ENCODE data around the gene OR6P1. TPM values are rescaled to one million over a fixed set of nuclear protein-coding genes. Genes with fewer than 3 reads are reported as not detected.

The OR6P1 gene
- total and polyA plus RNA-seq, 4 experiments from 2014 or later, result not detected

GRCh38 chr1:158583962-158584361, 13.6 kb upstream of the OR6P1 start:
- H3K36me3 ChIP-seq (ENCODE audit: insufficient read depth, low read length), result no peaks in the 10 kb centered on the region
- no peak overlapping the region for H3K4me3 ChIP-seq (ENCODE audit: low read length in 2 of 2)
- POLR2A ChIA-PET (ENCODE audit: partially characterized antibody), result no interaction called here
- H3K9me3 ChIP-seq (ENCODE audit: control insufficient read depth in 1 of 2, low read length in 2 of 2), result peaks cover 0 to 5% of the 10 kb centered on the region in 2 donors
- H3K27ac ChIP-seq (ENCODE audit: low read depth, low read length), result no peak overlapping the region
- Mint-ChIP-seq H3K4me3 (no peak overlapping the region), H3K36me3 (no peaks in the 10 kb centered on the region), H3K27ac (no peak overlapping the region), H3K9me3 (peaks cover 0 to 21% (median 7%) of the 10 kb centered on the region in 8 donors), H3K27me3 (peaks cover 10 to 17% of the 10 kb centered on the region in 2 donors), H3K4me1 (no peaks in the 10 kb centered on the region)
- H3K4me1 ChIP-seq (ENCODE audit: insufficient read depth, low read length), result no peaks in the 10 kb centered on the region
- CTCF ChIA-PET (ENCODE audit: partially characterized antibody), result no interaction called here
- no peaks in the 10 kb centered on the region for H3K27me3 ChIP-seq (ENCODE audit: insufficient read depth, low read length)
- intact Hi-C loops (cut with micrococcal nuclease), result no loop called here
- DNase-seq, result no peak

DNA sequence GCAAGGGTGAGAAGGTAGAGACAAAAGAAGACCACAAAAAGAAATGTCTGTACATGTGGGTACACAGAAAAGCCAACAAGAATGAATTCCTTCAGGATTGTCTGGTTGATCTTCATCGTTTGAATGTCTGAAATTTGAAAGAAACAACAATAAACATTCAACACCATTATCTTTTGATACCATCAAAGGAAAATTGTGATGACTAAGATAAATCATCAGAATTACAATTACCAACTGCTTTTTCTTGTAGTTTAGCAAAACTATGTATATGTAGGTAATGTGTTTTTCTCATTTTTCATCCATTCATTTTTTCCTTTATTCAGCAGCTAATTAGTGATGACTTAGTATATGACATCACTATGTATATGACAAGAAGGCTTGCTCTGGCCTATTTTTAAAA, 9.4 kb upstream of the OR6P1 start, which contains the start of gene OR10X1:
OR10X1 (minus strand) TSS at position 167 of the 400 bp plus-strand sequence; CDS start at position 167, 0 bp downstream.
- Histone ChIP-seq H3K4me3 (ENCODE audit: low read length in 2 of 2) (no peak within 1 kb of the TSS), H3K27me3 (ENCODE audit: insufficient read depth, low read length) (no peaks in the 10 kb centered on the region), H3K27ac (ENCODE audit: low read depth, low read length) (no peak within 1 kb of the TSS), H3K4me1 (ENCODE audit: insufficient read depth, low read length) (no peaks in the 10 kb centered on the region), H3K9me3 (ENCODE audit: control insufficient read depth in 1 of 2, low read length in 2 of 2) (no peaks in the 10 kb centered on the region), H3K36me3 (ENCODE audit: insufficient read depth, low read length) (no peaks in the 10 kb centered on the region)
- no peak within 1 kb of the TSS for H3K27ac Mint-ChIP-seq
- POLR2A ChIA-PET (ENCODE audit: partially characterized antibody), result no interaction called here
- H3K4me1 Mint-ChIP-seq, result no peaks in the 10 kb centered on the region
- H3K27me3 Mint-ChIP-seq, result peaks cover 15 to 16% of the 10 kb centered on the region in 2 donors
- CTCF ChIA-PET (ENCODE audit: partially characterized antibody), result no interaction called here
- H3K36me3 Mint-ChIP-seq, result no peaks in the 10 kb centered on the region
- H3K9me3 Mint-ChIP-seq, result no peaks in the 10 kb centered on the region
- no peak for DNase-seq
- intact Hi-C loops (cut with micrococcal nuclease), result no loop called here
- no peak within 1 kb of the TSS for H3K4me3 Mint-ChIP-seq

DNA sequence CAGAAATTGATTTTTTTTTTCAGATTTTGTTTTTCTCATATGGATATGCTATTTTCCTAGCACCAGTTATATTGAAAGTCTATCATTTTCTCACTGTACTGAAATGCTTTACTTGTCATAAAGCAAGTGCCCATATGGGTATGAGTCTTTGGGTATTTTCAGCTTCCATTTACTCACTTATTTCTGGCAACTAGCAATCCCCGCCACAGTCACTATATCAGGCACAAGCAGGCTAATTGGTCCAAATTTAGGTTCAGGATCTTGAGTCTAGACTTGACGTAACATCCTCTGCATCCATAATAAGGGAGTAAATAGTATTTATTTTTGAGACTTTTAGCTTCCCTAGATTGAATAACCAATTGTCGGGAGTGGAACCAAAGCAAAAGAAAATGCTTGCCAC, 7.2 kb upstream of the OR6P1 start:
- Mint-ChIP-seq H3K36me3 (no peaks in the 10 kb centered on the region), H3K27me3 (peaks cover 11 to 15% of the 10 kb centered on the region in 2 donors), H3K9me3 (no peaks in the 10 kb centered on the region), H3K27ac (no peak overlapping the region), H3K4me1 (no peaks in the 10 kb centered on the region), H3K4me3 (no peak overlapping the region)
- no peak for DNase-seq
- no peak overlapping the region for H3K27ac ChIP-seq (ENCODE audit: low read depth, low read length)
- no peaks in the 10 kb centered on the region for H3K9me3 ChIP-seq (ENCODE audit: control insufficient read depth in 1 of 2, low read length in 2 of 2)
- H3K4me3 ChIP-seq (ENCODE audit: low read length in 2 of 2), result no peak overlapping the region
- CTCF ChIA-PET (ENCODE audit: partially characterized antibody), result no interaction called here
- POLR2A ChIA-PET (ENCODE audit: partially characterized antibody), result no interaction called here
- no peaks in the 10 kb centered on the region for H3K27me3 ChIP-seq (ENCODE audit: insufficient read depth, low read length)
- intact Hi-C loops (cut with micrococcal nuclease), result no loop called here
- H3K4me1 ChIP-seq (ENCODE audit: insufficient read depth, low read length), result no peaks in the 10 kb centered on the region
- H3K36me3 ChIP-seq (ENCODE audit: insufficient read depth, low read length), result no peaks in the 10 kb centered on the region

DNA sequence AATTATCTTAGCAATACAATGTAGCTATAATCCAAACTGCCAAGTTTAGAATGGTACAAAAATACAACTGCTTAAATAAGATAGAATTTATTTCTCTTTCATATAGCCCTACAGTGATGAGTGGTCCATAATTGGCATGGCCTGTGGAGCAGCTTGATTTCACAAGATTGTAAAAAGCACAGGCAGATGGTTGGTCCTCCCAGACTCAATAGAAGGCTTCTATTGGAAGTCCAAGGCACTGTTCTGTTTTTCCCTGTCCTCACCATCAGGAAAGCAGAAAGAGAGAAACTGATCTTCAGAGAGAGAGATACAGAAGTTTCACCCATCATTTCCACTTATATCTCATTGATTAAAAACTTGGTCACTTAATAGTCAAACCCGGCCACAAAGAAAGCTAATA, 1.8 kb upstream of the OR6P1 start:
- Mint-ChIP-seq H3K4me3 (no peak overlapping the region), H3K27me3 (peaks cover 9 to 19% of the 10 kb centered on the region in 2 donors), H3K9me3 (peaks cover 0 to 2% (median 0%) of the 10 kb centered on the region in 8 donors), H3K36me3 (no peaks in the 10 kb centered on the region), H3K4me1 (no peaks in the 10 kb centered on the region), H3K27ac (no peak overlapping the region)
- no peak for DNase-seq
- Histone ChIP-seq H3K27me3 (ENCODE audit: insufficient read depth, low read length) (no peaks in the 10 kb centered on the region), H3K4me1 (ENCODE audit: insufficient read depth, low read length) (no peaks in the 10 kb centered on the region), H3K9me3 (ENCODE audit: control insufficient read depth in 1 of 2, low read length in 2 of 2) (no peaks in the 10 kb centered on the region), H3K36me3 (ENCODE audit: insufficient read depth, low read length) (no peaks in the 10 kb centered on the region), H3K27ac (ENCODE audit: low read depth, low read length) (no peak overlapping the region), H3K4me3 (ENCODE audit: low read length in 2 of 2) (no peak overlapping the region)
- POLR2A ChIA-PET (ENCODE audit: partially characterized antibody), result no interaction called here
- intact Hi-C loops (cut with micrococcal nuclease), result no loop called here
- CTCF ChIA-PET (ENCODE audit: partially characterized antibody), result no interaction called here

GRCh38 chr1:158564608-158565007, 5.8 kb downstream of the OR6P1 start:
- ChIA-PET CTCF (ENCODE audit: partially characterized antibody) (no interaction called here), POLR2A (ENCODE audit: partially characterized antibody) (no interaction called here)
- intact Hi-C loops (cut with micrococcal nuclease), result no loop called here
- no peaks in the 10 kb centered on the region for H3K9me3 ChIP-seq (ENCODE audit: control insufficient read depth in 1 of 2, low read length in 2 of 2)
- H3K4me3 ChIP-seq (ENCODE audit: low read length in 2 of 2), result no peak overlapping the region
- peaks cover 0 to 5% (median 0%) of the 10 kb centered on the region in 8 donors for H3K9me3 Mint-ChIP-seq
- no peak for DNase-seq
- no peak overlapping the region for H3K27ac ChIP-seq (ENCODE audit: low read depth, low read length)
- H3K27ac Mint-ChIP-seq, result no peak overlapping the region
- peaks cover 15 to 21% of the 10 kb centered on the region in 2 donors for H3K27me3 Mint-ChIP-seq
- no peak overlapping the region for H3K4me3 Mint-ChIP-seq
- H3K4me1 ChIP-seq (ENCODE audit: insufficient read depth, low read length), result no peaks in the 10 kb centered on the region
- no peaks in the 10 kb centered on the region for H3K36me3 Mint-ChIP-seq
- no peaks in the 10 kb centered on the region for H3K27me3 ChIP-seq (ENCODE audit: insufficient read depth, low read length)
- H3K36me3 ChIP-seq (ENCODE audit: insufficient read depth, low read length), result no peaks in the 10 kb centered on the region
- no peaks in the 10 kb centered on the region for H3K4me1 Mint-ChIP-seq

DNA sequence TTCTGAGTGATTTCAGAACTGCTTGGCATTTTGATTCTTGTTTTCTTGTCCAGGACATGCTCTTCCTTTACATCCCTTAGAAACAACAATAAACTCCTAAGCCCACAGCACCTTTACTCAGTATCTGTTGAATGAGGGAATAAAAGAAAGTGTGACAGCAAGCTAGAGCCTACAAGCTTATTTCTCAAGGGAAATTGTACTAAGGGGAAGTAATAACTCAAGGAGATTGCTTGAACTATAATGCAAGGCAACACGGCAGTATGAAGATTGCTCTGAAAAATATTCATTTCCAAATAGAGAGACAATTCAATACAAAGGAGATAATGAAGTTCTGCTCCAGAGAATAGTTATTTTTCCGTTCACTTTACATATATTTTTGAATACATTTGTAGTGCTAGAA, 6.5 kb downstream of the OR6P1 start:
- no peaks in the 10 kb centered on the region for H3K27me3 ChIP-seq (ENCODE audit: insufficient read depth, low read length)
- Mint-ChIP-seq H3K4me1 (no peaks in the 10 kb centered on the region), H3K9me3 (peaks cover 0 to 5% (median 0%) of the 10 kb centered on the region in 8 donors), H3K4me3 (no peak overlapping the region), H3K36me3 (no peaks in the 10 kb centered on the region), H3K27me3 (peaks cover 15 to 23% of the 10 kb centered on the region in 2 donors), H3K27ac (no peak overlapping the region)
- H3K4me1 ChIP-seq (ENCODE audit: insufficient read depth, low read length), result no peaks in the 10 kb centered on the region
- no peaks in the 10 kb centered on the region for H3K36me3 ChIP-seq (ENCODE audit: insufficient read depth, low read length)
- H3K27ac ChIP-seq (ENCODE audit: low read depth, low read length), result no peak overlapping the region
- H3K9me3 ChIP-seq (ENCODE audit: control insufficient read depth in 1 of 2, low read length in 2 of 2), result no peaks in the 10 kb centered on the region
- DNase-seq, result no peak
- intact Hi-C loops (cut with micrococcal nuclease), result no loop called here
- ChIA-PET CTCF (ENCODE audit: partially characterized antibody) (no interaction called here), POLR2A (ENCODE audit: partially characterized antibody) (no interaction called here)
- no peak overlapping the region for H3K4me3 ChIP-seq (ENCODE audit: low read length in 2 of 2)

GRCh38 chr1:158559696-158560095, 10.7 kb downstream of the OR6P1 start:
- no peak overlapping the region for H3K4me3 Mint-ChIP-seq
- Histone ChIP-seq H3K9me3 (ENCODE audit: control insufficient read depth in 1 of 2, low read length in 2 of 2) (no peaks in the 10 kb centered on the region), H3K36me3 (ENCODE audit: insufficient read depth, low read length) (no peaks in the 10 kb centered on the region), H3K4me1 (ENCODE audit: insufficient read depth, low read length) (no peaks in the 10 kb centered on the region), H3K4me3 (ENCODE audit: low read length in 2 of 2) (no peak overlapping the region), H3K27me3 (ENCODE audit: insufficient read depth, low read length) (no peaks in the 10 kb centered on the region), H3K27ac (ENCODE audit: low read depth, low read length) (no peak overlapping the region)
- peaks cover 6 to 13% of the 10 kb centered on the region in 2 donors for H3K27me3 Mint-ChIP-seq
- ChIA-PET POLR2A (ENCODE audit: partially characterized antibody) (no interaction called here), CTCF (ENCODE audit: partially characterized antibody) (no interaction called here)
- H3K36me3 Mint-ChIP-seq, result no peaks in the 10 kb centered on the region
- intact Hi-C loops (cut with micrococcal nuclease), result no loop called here
- H3K27ac Mint-ChIP-seq, result no peak overlapping the region
- DNase-seq, result no peak
- no peaks in the 10 kb centered on the region for H3K4me1 Mint-ChIP-seq
- peaks cover 0 to 4% (median 0%) of the 10 kb centered on the region in 8 donors for H3K9me3 Mint-ChIP-seq

- H3K36me3 Mint-ChIP-seq, result no peaks in the 10 kb centered on the region
- intact Hi-C loops (cut with micrococcal nuclease), result no loop called here
- CTCF ChIA-PET (ENCODE audit: partially characterized antibody), result no interaction called here
- DNase-seq, result no peak
- POLR2A ChIA-PET (ENCODE audit: partially characterized antibody), result no interaction called here
- H3K4me3 ChIP-seq (ENCODE audit: low read length in 2 of 2), result no peak within 1 kb of the TSS
- H3K27me3 ChIP-seq (ENCODE audit: insufficient read depth, low read length), result peaks cover 3% of the 10 kb centered on the region
- no peaks in the 10 kb centered on the region for H3K36me3 ChIP-seq (ENCODE audit: insufficient read depth, low read length)
- no peaks in the 10 kb centered on the region for H3K9me3 Mint-ChIP-seq
- H3K4me1 Mint-ChIP-seq, result no peaks in the 10 kb centered on the region
- H3K4me3 Mint-ChIP-seq, result no peak within 1 kb of the TSS
- H3K27ac ChIP-seq (ENCODE audit: low read depth, low read length), result no peak within 1 kb of the TSS
- H3K9me3 ChIP-seq (ENCODE audit: control insufficient read depth in 1 of 2, low read length in 2 of 2), result no peaks in the 10 kb centered on the region
- H3K4me1 ChIP-seq (ENCODE audit: insufficient read depth, low read length), result no peaks in the 10 kb centered on the region
- peaks cover 4 to 6% of the 10 kb centered on the region in 2 donors for H3K27me3 Mint-ChIP-seq
- H3K27ac Mint-ChIP-seq, result no peak within 1 kb of the TSS
These were observed 16.0 kb downstream of the OR6P1 start, which contains the start of gene OR6Y1 for GRCh38 chr1:158554352-158554751. Gene OR6Y1 (minus strand): TSS chr1:158554405. CDS start chr1:158548105, 6,300 bp downstream.
